ENCODE data around the gene CHD6.

- TF ChIP-seq JUND (IDR thresholded peaks at IDR 0.05) = no peak
- TF ChIP-seq EZH2 (IDR thresholded peaks at IDR 0.05) = no peak
- TF ChIP-seq SIN3A (IDR thresholded peaks at IDR 0.05; ENCODE audit: low read depth) = no peak
- no peak for TF ChIP-seq POLR2AphosphoS5 (IDR thresholded peaks at IDR 0.05; ENCODE audit: low read depth, low read length)
- TF ChIP-seq ATF3 (IDR thresholded peaks at IDR 0.05) = no peak
- no peak for TF ChIP-seq ZNF274 (IDR thresholded peaks at IDR 0.05; ENCODE audit: low read depth, low read length)
- TF ChIP-seq POLR2A (IDR thresholded peaks at IDR 0.05; ENCODE audit: borderline replicate concordance, extremely low read depth, insufficient read depth, insufficient read length) = no peak
- TF ChIP-seq SP1 (IDR thresholded peaks at IDR 0.05; ENCODE audit: low read depth) = no peak
- TF ChIP-seq, protein P1, sequence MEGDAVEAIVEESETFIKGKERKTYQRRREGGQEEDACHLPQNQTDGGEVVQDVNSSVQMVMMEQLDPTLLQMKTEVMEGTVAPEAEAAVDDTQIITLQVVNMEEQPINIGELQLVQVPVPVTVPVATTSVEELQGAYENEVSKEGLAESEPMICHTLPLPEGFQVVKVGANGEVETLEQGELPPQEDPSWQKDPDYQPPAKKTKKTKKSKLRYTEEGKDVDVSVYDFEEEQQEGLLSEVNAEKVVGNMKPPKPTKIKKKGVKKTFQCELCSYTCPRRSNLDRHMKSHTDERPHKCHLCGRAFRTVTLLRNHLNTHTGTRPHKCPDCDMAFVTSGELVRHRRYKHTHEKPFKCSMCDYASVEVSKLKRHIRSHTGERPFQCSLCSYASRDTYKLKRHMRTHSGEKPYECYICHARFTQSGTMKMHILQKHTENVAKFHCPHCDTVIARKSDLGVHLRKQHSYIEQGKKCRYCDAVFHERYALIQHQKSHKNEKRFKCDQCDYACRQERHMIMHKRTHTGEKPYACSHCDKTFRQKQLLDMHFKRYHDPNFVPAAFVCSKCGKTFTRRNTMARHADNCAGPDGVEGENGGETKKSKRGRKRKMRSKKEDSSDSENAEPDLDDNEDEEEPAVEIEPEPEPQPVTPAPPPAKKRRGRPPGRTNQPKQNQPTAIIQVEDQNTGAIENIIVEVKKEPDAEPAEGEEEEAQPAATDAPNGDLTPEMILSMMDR (IDR thresholded peaks at IDR 0.05 in 2 of 3, conservative IDR thresholded peaks at IDR 0.05 in 1 of 3; ENCODE audit: borderline replicate concordance in 1 of 3, insufficient read depth in 1 of 3, low read depth in 2 of 3, low read length in 2 of 3) = no peak
- TF ChIP-seq CBX3 (IDR thresholded peaks at IDR 0.05; ENCODE audit: low read depth) = peak; percentile 82; the same call in 1 of the 2 replicates
- TF ChIP-seq REST (IDR thresholded peaks at IDR 0.05; ENCODE audit: low read depth) = no peak
- no peak for TF ChIP-seq EZH2phosphoT487 (IDR thresholded peaks at IDR 0.05; ENCODE audit: borderline replicate concordance)
Observed at GRCh38 chr20:41599699-41600104, 18.5 kb downstream of the CHD6 start.

Data from HCT116 (cell line).